ENCODE results near the gene ZNF28. TPM values are rescaled to one million over a fixed set of nuclear protein-coding genes. Genes with fewer than 3 reads are reported as not detected.

The ZNF28 gene
- total and polyA plus RNA-seq, 10 of the 15 experiments (the other 5 are each of a cell fraction or from before 2014, with no cell fraction given), result 5.9 to 31.1 (median 15.3) TPM

DNA sequence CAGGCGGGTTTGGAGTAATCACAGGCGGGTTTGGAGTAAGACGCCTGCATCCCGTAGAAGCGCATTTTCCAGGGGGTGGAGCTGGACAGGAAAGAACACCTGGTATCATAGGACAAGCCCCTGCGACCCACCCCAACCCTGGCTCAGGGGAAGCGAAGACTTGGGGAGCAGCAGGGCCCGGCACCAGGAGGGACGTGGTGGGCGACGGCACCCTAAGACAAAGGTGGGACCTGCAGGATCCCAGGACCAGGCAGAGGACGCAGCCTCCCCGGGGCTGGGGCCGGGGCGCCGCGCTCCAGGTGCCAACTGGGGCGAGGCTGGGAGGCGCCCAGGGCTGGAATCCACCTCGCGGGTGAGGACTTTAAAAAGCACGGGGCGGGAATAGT is 35.4 kb downstream of the ZNF28 start (continued):
- TF ChIP-seq, protein P1, sequence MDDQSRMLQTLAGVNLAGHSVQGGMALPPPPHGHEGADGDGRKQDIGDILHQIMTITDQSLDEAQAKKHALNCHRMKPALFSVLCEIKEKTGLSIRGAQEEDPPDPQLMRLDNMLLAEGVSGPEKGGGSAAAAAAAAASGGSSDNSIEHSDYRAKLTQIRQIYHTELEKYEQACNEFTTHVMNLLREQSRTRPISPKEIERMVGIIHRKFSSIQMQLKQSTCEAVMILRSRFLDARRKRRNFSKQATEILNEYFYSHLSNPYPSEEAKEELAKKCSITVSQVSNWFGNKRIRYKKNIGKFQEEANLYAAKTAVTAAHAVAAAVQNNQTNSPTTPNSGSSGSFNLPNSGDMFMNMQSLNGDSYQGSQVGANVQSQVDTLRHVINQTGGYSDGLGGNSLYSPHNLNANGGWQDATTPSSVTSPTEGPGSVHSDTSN (IDR thresholded peaks at IDR 0.05; ENCODE audit: insufficient replicate concordance, low read depth, low read length), result no peak
- TF ChIP-seq FOS (IDR thresholded peaks at IDR 0.05; ENCODE audit: borderline replicate concordance, extremely low read depth, insufficient read length) (no peak), YY1 (IDR thresholded peaks at IDR 0.05; ENCODE audit: low read depth, low read length) (no peak), TAF1 (IDR thresholded peaks at IDR 0.05; ENCODE audit: borderline replicate concordance, low read depth, low read length) (no peak)

DNA sequence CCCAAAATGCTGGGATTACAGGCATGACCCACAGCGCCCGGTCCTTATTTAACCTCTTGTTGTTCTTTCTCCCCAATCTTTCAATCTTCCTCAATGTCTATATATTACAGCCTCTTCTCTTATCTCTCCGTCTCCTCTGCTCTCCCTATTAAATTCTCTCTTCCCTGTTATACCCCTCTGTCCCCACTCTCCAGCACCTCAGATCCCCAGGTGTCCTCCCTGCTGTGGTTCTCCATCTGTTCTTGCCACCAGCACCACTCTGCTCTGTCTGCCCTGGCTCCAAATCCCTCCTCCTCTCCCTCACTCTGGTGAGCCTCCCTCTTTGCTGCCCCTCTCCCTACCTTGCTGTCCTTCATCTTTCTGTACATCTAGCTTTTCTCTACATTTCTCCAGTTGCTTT is 35.9 kb downstream of the ZNF28 start:
- H2AFZ ChIP-seq (ENCODE audit: control insufficient read depth, low read depth, low read length), result no peak overlapping the region
- RAD21 ChIA-PET (ENCODE audit: unreplicated experiment), result no interaction called here
- peak overlapping the region; percentile 85 for H3K4me3 ChIP-seq
- TF ChIP-seq JUND (IDR thresholded peaks at IDR 0.05; ENCODE audit: low read depth, low read length) (no peak), CBX3 (IDR thresholded peaks at IDR 0.05; ENCODE audit: borderline replicate concordance, low read depth) (no peak), RAD21 (IDR thresholded peaks at IDR 0.05; ENCODE audit: insufficient read depth, low read depth, low read length) (no peak), HDAC6 (IDR thresholded peaks at IDR 0.05; ENCODE audit: unreplicated experiment) (no peak), ZNF622 (IDR thresholded peaks at IDR 0.05) (no peak), ZNF274 (IDR thresholded peaks at IDR 0.05; ENCODE audit: insufficient read depth, insufficient read length) (no peak), IRF4 (IDR thresholded peaks at IDR 0.05; ENCODE audit: low read depth, low read length) (no peak), RBBP5 (conservative IDR thresholded peaks at IDR 0.05) (no peak), CEBPB (IDR thresholded peaks at IDR 0.05; ENCODE audit: borderline replicate concordance in 1 of 2, low read depth in 2 of 2, low read length in 2 of 2) (no peak)
- TF ChIP-seq, protein P2, sequence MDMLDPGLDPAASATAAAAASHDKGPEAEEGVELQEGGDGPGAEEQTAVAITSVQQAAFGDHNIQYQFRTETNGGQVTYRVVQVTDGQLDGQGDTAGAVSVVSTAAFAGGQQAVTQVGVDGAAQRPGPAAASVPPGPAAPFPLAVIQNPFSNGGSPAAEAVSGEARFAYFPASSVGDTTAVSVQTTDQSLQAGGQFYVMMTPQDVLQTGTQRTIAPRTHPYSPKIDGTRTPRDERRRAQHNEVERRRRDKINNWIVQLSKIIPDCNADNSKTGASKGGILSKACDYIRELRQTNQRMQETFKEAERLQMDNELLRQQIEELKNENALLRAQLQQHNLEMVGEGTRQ (IDR thresholded peaks at IDR 0.05; ENCODE audit: borderline replicate concordance, low read depth, low read length), result no peak
- TF ChIP-seq, protein P3, sequence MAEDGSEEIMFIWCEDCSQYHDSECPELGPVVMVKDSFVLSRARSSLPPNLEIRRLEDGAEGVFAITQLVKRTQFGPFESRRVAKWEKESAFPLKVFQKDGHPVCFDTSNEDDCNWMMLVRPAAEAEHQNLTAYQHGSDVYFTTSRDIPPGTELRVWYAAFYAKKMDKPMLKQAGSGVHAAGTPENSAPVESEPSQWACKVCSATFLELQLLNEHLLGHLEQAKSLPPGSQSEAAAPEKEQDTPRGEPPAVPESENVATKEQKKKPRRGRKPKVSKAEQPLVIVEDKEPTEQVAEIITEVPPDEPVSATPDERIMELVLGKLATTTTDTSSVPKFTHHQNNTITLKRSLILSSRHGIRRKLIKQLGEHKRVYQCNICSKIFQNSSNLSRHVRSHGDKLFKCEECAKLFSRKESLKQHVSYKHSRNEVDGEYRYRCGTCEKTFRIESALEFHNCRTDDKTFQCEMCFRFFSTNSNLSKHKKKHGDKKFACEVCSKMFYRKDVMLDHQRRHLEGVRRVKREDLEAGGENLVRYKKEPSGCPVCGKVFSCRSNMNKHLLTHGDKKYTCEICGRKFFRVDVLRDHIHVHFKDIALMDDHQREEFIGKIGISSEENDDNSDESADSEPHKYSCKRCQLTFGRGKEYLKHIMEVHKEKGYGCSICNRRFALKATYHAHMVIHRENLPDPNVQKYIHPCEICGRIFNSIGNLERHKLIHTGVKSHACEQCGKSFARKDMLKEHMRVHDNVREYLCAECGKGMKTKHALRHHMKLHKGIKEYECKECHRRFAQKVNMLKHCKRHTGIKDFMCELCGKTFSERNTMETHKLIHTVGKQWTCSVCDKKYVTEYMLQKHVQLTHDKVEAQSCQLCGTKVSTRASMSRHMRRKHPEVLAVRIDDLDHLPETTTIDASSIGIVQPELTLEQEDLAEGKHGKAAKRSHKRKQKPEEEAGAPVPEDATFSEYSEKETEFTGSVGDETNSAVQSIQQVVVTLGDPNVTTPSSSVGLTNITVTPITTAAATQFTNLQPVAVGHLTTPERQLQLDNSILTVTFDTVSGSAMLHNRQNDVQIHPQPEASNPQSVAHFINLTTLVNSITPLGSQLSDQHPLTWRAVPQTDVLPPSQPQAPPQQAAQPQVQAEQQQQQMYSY (CRISPR knock-in tag; IDR thresholded peaks at IDR 0.05), result no peak

More for the DNA sequence above, 35.9 kb downstream of the ZNF28 start:
- ATAC-seq, result no peak
- Histone ChIP-seq H3K9me3 (replicated peaks; ENCODE audit: control insufficient read depth, insufficient read depth, low read length) (peaks cover 2% of the 10 kb centered on the region; the same call in 1 of the 3 replicates), H4K20me1 (ENCODE audit: control insufficient read depth, insufficient read depth) (no peaks in the 10 kb centered on the region), H3K27me3 (replicated peaks in 1 of 2; ENCODE audit: control insufficient read depth in 2 of 2, insufficient read depth in 2 of 2, low read length in 1 of 2) (no peaks in the 10 kb centered on the region), H3K9ac (ENCODE audit: control insufficient read depth, insufficient read depth, low read length) (no peak overlapping the region; the same call in 1 of the 2 replicates), H3K27ac (ENCODE audit: control insufficient read depth, insufficient read depth) (no peak overlapping the region), H3K4me1 (ENCODE audit: control insufficient read depth, insufficient read depth, low read length) (no peaks in the 10 kb centered on the region), H3K79me2 (ENCODE audit: control insufficient read depth, insufficient read depth, low read length) (peaks cover 12% of the 10 kb centered on the region), H3K4me2 (ENCODE audit: control insufficient read depth, insufficient read depth) (peak overlapping the region; percentile 96; the same call in 1 of the 2 replicates), H3K36me3 (ENCODE audit: control insufficient read depth in 2 of 2, insufficient read depth in 2 of 2, low read length in 1 of 2) (no peaks in the 10 kb centered on the region)
- no peak for FAIRE-seq
- in situ Hi-C loops (cut with MboI) (no loop called here), intact Hi-C loops (cut with micrococcal nuclease; ENCODE audit: unreplicated experiment) (loop anchor here (5.0 kb wide), 1 partner anchor 93 kb away; no protein-coding TSS in a partner anchor)
- SMC1A ChIA-PET (ENCODE audit: uncharacterized antibody, unreplicated experiment), result interaction anchor here (0.6 kb wide), 1 partner anchor 78 kb away, joined by 3 read pairs; no protein-coding TSS in a partner anchor
- no peak for DNase-seq (ENCODE audit: low read depth, low spot score)
- POLR2A ChIA-PET, result no interaction called here
- CTCF ChIA-PET, result no interaction called here
- no TSS peak for BruUV-seq (replicated peaks)
- whole genome bisulfite sequencing (ENCODE audit: insufficient coverage, insufficient replicate concordance, low lambda C conversion rate, missing lambda C conversion rate), result 100% methylated on average over 2 of the region's 3 CpGs
